ENCODE measurements around the gene FKBP5.

The FKBP5 gene

DNA sequence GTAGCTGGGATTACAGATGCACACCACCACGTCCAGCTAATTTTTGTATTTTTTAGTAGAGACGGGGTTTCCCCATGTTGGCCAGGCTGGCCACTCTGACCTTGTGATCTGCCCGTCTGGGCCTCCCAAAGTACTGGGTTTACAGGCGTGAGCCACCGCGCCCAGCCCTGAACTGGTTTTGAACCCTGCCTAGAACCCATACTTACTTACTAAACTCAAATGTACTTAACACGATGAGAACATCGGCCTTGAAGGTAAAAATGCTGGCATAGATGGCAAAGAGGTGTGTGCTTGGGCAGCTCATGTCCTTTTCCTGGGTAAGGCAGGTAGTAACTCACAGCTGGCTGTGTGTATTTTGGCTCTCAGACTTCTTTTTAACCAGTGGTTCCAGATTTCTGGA is 44.9 kb upstream of the FKBP5 start:
- ChIA-PET CTCF (interaction anchor here (0.6 to 1.1 kb wide), 2 partner anchors 20 to 51 kb away, joined by 3 to 5 read pairs; no protein-coding TSS in a partner anchor), POLR2A (ENCODE audit: low non-redundant PET) (interaction anchor here (0.6 kb wide), 1 partner anchor 142 kb away, joined by 3 read pairs; no protein-coding TSS in a partner anchor)
- TF ChIP-seq, protein P1, sequence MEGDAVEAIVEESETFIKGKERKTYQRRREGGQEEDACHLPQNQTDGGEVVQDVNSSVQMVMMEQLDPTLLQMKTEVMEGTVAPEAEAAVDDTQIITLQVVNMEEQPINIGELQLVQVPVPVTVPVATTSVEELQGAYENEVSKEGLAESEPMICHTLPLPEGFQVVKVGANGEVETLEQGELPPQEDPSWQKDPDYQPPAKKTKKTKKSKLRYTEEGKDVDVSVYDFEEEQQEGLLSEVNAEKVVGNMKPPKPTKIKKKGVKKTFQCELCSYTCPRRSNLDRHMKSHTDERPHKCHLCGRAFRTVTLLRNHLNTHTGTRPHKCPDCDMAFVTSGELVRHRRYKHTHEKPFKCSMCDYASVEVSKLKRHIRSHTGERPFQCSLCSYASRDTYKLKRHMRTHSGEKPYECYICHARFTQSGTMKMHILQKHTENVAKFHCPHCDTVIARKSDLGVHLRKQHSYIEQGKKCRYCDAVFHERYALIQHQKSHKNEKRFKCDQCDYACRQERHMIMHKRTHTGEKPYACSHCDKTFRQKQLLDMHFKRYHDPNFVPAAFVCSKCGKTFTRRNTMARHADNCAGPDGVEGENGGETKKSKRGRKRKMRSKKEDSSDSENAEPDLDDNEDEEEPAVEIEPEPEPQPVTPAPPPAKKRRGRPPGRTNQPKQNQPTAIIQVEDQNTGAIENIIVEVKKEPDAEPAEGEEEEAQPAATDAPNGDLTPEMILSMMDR (conservative IDR thresholded peaks at IDR 0.05; ENCODE audit: low read depth): no peak
- no peak for DNase-seq (ENCODE audit: low spot score)
- H3K27ac ChIP-seq: peak overlapping the region; percentile 100

DNA sequence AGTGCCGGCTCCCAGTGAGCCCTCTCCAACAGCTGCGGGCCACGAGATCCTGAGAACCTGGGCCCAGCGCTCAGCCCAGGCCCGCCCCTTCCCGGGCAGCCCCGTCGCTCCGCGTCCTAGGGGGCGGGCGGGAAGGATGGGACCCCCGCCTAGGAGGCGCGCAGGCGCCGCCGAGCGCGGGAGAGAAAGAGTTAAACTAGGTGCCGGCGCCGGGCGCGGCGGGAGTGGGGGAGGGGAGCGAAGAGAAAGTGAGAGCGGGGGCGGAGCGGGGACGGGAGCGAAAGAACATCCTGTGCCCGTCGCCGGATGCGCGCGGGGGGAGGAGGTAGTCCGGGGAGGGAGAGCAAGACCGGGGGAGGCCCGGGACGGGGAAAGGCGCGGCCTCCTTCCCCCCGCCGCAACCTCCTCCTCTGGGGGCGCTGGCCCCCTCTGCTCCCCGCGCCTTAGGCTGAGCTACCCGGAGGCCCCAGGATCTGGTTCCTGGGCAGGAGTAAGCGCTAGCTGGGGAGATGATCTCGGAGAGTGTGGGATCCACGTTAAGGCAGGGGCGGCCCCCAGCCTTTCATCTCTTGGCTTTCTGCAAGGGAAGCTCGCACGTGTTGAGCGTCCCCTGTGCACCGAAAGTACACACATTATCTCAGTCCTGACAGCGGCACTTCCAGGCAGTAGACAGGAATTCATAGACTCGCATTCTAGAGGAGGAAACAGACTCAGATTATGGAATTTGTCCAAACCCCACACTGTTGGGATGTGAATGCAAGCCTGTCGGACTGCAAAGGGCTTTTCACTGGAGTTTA is 43.2 kb upstream of the FKBP5 start:
- TF ChIP-seq, protein P1 (conservative IDR thresholded peaks at IDR 0.05; ENCODE audit: low read depth): peak; percentile 13; the same call in 1 of the 2 replicates
- CTCF ChIA-PET: interaction anchor here (1.0 kb wide), 2 partner anchors 67 to 107 kb away, joined by 4 read pairs; no protein-coding TSS in a partner anchor
- peak overlapping the region; percentile 100 for H3K27ac ChIP-seq
- POLR2A ChIA-PET (ENCODE audit: low non-redundant PET): interaction anchor here (0.9 kb wide), 1 partner anchor 123 kb away, joined by 4 read pairs; no protein-coding TSS in a partner anchor
- DNase-seq (ENCODE audit: low spot score): peak; percentile 93

DNA sequence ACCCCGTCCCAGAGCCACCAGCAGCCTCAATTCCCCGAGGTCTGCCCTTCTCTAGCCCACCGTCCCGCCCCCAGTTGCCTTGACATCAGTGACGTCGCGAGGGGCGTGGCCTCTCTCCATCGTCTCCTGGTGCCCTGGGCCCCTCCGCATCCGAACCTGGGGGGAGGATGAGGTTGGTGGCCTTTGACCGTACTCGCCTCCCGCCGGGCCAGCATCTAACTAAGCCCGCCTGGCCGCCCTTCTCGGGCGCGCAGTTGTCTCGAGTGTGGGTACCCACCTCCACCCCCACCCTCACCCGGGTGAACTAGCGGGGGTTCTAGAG is 42.7 kb upstream of the FKBP5 start:
- H3K27ac ChIP-seq: peak overlapping the region; percentile 100
- CTCF ChIA-PET: interaction anchor here (1.0 kb wide), 1 partner anchor 106 kb away, joined by 4 read pairs; no protein-coding TSS in a partner anchor
- TF ChIP-seq, protein P1 (conservative IDR thresholded peaks at IDR 0.05; ENCODE audit: low read depth): no peak
- DNase-seq (ENCODE audit: low spot score): peak; percentile 80
- POLR2A ChIA-PET (ENCODE audit: low non-redundant PET): no interaction called here

DNA sequence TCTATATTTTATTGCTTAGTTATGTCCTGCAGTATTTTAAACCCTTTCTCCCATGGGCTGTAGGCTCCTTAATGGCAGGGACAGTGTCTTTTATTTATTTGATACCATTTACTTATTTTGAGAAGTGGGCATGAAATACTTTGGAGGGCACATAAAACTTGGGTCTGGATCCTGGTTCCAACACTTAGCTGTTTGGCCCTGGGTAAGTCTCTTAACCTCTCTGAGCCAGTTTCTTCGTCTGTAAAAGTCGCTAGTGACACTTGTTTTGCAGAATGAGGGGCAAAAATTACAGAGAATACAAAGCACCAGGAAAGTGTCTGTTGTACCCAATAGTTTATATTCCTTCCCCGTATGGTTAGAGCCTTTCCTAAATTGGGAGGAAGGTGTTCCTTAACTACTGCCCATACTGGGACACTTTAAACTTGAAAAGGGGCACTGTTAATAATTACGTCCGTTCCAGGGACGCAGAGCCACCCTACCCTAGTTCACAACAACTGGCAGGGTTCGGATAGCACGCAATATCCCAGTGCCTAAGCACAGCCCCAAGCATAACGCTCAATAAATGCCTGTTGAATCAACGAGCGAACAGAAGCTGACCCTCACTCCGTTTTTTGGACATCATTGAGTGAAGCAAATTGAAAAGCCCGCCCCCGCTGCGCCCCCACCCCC is 42.2 kb upstream of the FKBP5 start:
- DNase-seq (ENCODE audit: low spot score): no peak
- TF ChIP-seq, protein P1 (conservative IDR thresholded peaks at IDR 0.05; ENCODE audit: low read depth): no peak
- peak overlapping the region; percentile 100 for H3K27ac ChIP-seq
- ChIA-PET POLR2A (ENCODE audit: low non-redundant PET) (no interaction called here), CTCF (no interaction called here)

DNA sequence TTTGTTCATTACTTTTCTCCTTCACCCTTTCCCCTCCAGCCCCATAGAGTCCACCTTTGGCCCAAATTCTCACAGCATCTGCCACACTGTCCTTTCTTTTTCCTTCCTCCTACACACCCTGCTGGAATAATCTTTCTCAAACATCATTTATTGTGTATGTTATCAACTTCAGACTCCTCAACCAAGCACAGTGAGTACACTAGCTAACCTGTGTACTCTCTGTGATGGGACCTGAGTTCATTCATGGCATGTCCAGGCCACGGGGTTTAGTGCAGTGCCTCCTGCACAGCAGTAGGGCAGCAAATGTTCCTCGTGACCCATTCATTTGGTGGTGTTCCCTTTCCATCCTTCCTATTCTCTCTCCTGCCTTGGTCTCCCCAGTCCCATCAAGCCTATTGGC is 41.0 kb upstream of the FKBP5 start:
- ChIA-PET CTCF (no interaction called here), POLR2A (ENCODE audit: low non-redundant PET) (no interaction called here)
- H3K27ac ChIP-seq: peak overlapping the region; percentile 100
- TF ChIP-seq, protein P1 (conservative IDR thresholded peaks at IDR 0.05; ENCODE audit: low read depth): no peak
- DNase-seq (ENCODE audit: low spot score): no peak
